Stimulated activated CD8-positive, alpha-beta memory T cell treated with anti-CD3 and anti-CD28 coated beads, Interleukin-7, amount 100 ng/mL, for 4 hours (primary cell): Measurements from ENCODE around the gene CAMKV.
"Not testable (repeated sequence)": the region's sequence is repeated elsewhere in the genome, so short reads cannot be mapped to it uniquely, and the experiment has no call there.

Source experiments
- DNase-seq, 2 donors: peaks; one replicate each; pipeline ENCODE4 v3.0.0-alpha.2; 2020; ENCODE audit warnings: low read depth in 2 of 2

CAMKV gene

DNA sequence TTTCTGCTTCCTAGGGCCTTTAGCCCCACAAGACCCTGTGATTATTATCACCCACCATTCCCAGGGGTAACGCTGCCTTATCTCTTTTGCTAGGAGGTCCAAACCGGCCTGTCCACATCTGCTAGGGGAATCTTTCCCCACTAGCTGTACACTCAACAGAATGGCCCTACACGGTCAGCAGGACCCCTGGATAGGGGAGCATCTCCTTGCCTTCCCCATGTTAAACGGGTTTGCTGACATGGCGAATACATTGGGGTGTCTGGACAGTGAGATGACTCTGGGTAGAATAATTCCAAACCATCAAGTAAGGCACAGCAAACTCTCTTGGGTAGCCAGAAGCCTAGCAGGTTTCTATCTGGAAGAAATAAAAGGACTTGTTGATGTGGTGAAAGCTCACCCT is 14.0 kb downstream of the CAMKV start:
- no peak for DNase-seq

DNA sequence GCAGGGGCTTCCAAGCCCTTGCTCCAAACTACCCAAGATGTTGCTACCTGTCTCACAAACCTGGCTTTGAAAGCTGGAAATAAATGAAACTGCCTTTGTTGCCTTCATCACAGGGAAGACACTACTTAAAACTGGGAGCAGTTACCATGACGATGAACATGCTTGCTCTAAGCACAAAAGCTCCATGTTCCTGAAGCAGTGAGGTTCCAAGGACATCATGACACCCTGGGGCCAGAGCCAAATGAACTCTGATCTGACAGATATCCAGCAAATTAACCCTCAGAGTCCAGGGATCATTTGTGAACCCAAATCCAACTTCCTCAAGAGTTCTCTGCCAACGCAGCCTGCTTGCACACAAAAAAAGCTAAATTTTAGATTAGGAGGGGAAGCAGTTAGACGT is 24.0 kb downstream of the CAMKV start:
- no peak for DNase-seq

DNA sequence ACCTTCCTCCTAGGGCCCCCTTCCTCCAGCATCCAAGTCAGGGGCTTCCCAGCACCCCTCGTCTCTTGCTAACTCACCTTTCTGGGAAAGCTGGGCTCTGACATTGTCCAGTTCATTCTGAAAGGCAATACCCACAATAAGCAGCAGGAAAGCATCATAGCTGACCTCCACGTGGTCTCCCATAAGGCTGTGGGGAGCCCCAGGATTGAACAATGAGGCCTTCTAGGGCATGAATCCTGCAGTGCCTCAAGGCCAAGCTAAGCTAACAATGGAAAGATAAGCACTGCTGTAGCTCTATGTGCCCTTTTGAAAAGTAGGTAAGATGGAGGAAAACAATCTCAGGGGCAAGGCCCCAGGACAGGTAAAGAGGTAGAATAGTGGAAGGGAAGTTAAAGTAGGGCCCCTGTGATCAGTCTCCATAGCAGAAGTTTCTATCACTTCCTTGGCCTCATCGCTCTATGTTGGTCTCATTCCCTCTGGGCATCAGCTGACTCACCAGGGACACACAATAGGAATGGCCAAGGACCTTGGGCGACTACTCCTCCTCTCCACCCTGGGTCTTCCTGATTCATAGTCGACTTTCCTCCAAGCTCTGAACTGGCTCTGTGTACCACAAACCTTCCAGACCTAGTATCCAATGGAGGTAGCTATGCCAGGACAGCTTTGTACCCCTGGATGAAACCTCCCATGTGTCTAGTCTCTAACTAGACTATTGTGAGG is 25.1 kb downstream of the CAMKV start:
- no peak for DNase-seq

DNA sequence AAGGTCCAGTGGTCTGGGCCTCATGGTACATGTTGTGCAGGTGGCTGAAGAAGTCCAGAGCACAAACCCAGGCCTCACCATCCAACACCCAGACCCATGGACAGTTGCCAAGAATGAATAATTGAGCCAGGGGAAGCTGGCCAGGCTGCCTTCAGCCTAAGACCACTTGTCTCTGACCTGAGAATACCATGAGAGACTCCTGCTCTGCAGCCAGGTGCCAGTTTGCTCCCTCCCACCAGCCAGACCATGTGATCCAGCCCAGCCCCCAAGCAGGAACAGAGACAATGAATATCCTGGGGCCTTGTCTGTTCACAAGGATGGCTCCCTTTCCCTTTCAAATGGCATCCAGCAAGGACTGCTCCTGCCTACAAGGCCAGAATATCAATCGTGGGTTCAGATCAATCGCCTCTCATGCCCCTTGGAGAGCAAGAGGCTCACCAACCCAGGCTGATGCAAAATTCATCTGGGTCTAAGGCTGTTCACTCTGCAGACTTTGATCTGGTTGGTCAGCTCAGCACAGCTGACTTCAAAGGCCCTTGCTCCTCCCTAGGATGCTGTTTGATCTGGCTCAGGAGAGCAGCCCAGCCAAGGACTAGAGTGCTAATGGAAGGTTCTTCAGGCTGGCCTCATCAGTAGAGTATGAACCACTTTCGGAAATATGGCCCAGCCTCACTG is 26.7 kb downstream of the CAMKV start:
- no peak for DNase-seq

DNA sequence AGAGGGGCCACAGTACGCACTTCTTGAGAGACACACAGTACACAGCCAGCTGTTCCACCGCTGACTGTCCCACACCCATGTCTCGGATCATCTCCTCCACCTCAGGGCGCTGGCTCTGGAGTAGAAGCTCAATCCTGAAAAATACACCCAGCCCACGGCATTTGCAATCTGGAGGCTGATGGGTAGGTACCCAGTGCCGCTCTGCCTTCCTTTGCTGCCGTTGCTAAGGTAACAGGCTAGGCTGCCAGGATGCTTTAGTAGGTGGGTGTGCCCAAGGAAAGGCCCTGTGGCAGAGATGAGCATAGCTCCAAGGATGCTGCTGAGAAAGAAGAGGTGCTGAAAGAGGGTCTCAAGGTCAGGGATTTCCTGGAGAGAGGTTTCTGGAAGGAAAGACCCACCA is 27.9 kb downstream of the CAMKV start:
- no peak for DNase-seq

GRCh38 chr3:49841126-49841696 is 28.5 kb downstream of the CAMKV start:
- DNase-seq = no peak

DNA sequence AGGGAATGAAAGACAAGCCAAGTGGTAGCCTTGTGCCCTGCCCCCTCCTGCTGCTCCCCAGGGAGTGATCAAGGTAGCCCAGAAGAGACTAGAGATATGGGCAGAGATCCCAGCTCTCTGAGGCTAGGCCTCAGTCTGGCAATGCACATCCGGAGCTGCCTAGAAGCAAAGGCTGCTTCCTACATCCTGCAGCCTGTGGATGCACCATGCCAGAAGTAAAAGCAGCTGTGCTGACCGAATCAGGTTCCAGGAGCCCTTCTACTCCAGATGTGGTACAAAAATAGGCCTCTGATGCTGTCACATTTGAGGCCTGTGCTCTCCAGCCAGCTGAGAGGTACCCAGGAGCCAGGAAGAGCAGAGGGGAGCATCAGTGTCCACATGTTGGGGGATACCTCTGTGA is 29.3 kb downstream of the CAMKV start:
- DNase-seq = no peak

- DNase-seq = peak; percentile 64 to 78
Measured at GRCh38 chr3:49839193-49839809, 30.4 kb downstream of the CAMKV start.

DNA sequence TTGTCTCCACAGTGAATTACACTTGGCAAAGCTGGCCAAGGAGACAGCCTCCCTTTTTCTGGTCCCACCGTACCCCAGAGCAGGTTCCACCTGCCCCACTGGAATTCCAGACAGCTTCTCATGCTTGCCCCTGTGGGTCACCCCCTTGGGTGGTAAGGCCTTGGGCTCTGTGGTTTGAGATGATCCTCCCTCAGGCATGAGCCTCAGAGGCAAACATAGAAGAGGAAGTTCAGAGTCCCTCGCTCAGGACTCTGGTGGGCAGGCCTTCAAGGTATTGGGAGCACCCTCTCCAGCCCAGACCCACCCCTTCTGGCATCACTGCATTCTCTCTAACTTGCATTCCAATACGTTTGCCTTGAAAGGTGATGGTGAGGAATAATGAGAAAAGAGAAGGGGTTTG is 38.4 kb downstream of the CAMKV start:
- no peak for DNase-seq

GRCh38 chr3:49826016-49826415 is 43.7 kb downstream of the CAMKV start:
- no peak for DNase-seq

DNA sequence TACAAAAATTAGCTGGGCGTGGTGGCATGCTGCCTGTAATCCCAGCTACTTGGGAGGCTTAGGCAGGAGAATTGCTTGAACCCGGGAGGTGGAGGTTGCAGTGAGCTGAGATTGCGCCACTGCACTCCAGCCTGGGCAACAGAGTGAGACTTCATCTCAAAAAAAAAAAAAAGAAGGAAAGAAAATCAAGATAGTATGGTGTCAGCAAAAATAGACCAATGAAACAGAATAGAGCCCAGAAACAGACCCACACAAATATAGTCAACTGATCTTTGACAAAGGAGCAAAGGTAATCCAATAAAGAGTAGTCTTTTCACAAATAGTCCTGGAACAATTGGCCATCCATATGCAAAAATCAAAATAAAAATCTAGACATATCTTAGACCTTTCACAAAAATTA is 46.6 kb downstream of the CAMKV start:
- not testable (repeated sequence) for DNase-seq

GRCh38 chr3:49813497-49814174 is 56.1 kb downstream of the CAMKV start, which contains the start of gene UBA7:
Gene UBA7, minus strand, starts transcription at chr3:49813953. Its CDS starts 166 bp downstream, at chr3:49813787.
- DNase-seq = no peak

DNA sequence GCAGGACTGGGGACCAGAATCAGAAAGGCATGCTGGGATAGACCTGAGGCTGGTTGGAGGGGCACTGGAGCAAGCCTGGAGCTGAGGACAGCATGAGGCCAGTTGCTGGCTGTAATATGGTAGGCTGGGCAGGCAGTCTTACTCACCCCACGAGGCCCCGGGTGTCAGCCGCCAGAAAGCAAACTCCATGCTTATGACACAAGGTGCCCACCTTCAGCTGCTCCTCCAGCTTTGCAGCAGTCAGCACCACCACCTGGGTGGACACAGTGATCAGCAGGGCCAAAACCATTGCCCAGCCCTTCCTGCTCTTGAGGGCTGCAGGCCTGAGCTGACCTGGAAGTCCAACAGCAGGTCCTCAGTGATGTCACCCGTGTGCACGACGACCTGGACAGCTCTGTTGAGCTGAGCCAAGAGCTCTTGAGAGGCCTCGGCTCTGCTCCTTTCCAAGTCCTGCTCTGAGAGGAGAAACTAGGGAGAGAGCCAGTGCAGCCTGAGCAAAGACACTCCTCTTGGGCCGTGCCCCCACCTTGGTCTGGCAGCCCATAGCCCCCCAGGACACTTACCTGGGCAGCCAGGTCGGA is 56.7 kb downstream of the CAMKV start:
- no peak for DNase-seq
